Erythroblast (primary cell): ENCODE results near the gene LRRC56.

ENCODE experiments used
- GATA1 ChIP-seq: IDR thresholded peaks from 2 replicates; pipeline ENCODE4 v1.6.1; 2011; ENCODE audit warnings: low read depth, mild to moderate bottlenecking, control low read depth, low read length, moderate library complexity
- POLR2A ChIP-seq: IDR thresholded peaks from 2 replicates; pipeline ENCODE4 v1.6.1; 2011; ENCODE audit warnings: mild to moderate bottlenecking, low read length

DNA sequence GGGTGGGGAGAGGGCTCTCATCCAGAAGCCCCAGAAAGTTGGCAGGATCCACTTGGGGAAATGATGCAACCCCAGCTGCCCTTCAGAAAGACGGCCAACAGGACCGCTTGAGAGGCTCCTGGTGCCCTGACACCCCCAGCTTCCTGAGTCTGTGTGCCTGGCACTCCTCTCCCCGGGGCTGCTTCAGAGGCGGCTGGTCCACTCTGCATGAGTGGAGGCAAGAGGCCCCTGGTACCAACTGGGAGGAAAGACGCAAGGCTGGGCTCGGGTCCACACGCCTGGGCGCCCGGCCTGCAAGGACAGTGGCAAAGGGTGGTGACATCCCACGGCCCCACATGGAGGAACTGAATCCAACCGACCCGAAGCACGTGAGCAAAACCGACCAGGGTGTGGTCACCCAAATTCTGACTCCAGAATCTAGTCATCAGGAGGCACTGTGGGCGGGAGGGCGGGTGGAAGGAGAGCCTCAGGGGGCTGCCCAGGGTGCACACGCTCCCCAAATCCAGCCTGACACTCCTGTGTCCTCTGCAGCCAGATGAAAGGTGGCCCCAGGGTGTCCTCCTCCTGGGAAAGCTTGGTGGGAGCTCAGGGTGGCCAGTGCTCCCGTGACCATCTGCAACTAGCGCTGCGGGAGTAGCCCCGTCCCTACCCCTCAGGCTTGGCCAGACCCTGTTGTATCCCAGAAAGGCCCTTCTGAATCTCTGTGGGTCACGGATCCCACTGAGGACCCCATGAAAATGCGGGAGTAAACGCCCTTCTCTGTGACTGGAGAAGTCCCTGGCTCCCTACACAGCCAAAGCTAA lies 33.9 kb upstream of the LRRC56 start:
- TF ChIP-seq POLR2A (peak; percentile 75), GATA1 (no peak)
